ENCODE measurements around the gene RAD51B.

DNA sequence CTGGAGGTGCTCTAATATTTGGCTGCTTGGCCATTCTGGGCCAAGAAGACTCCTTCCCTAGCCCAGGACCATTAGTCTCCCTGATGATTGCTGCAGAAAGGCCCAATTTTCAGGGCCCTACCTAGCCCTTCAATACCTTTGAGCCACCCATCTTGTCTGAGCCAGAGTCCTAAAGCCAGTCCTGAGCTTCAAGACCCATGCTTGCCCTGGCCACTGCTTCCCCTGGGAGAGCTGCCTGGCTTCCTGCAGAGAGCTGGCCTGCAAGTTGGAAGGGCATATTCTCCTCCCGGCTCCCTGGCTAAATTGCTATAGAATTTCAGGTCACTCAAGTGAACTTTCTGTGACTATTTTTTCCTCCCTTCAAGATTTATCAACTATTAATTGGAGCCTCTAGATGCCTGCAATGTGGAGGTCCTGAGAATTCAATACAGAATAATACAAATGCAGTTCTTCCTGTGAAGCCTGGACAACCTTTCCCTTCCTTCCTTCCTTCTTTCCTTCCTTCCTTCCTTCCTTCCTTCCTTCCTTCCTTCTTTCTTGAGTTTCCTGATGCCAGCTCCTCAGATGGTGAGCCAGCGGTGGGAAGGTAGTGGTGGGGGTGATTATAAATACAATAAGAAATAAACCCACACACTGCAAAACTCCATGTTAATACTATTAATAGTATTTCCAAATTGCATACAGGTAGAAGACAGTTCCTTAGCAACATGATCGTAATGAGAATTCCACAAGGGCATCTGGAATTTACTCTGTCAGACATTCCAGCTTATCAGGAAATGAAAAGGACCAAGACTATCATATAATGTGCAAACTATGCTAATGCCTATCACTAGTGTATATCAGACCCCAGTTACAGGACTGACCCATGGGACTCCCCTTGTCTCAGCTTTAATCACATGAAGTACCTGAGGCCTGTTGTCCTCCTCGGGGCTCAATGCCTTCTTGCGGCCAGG, 865.2 kb downstream of the RAD51B start:
- TF ChIP-seq SETDB1 (IDR thresholded peaks at IDR 0.05; ENCODE audit: insufficient read length, low read length) (no peak), KLF16 (tag by site-specific recombination; IDR thresholded peaks at IDR 0.05) (no peak), MYNN (tag by site-specific recombination; IDR thresholded peaks at IDR 0.05; ENCODE audit: borderline replicate concordance) (no peak), ZBTB7A (tag by site-specific recombination; IDR thresholded peaks at IDR 0.05; ENCODE audit: low read depth) (no peak), YY1 (tag by site-specific recombination; IDR thresholded peaks at IDR 0.05) (no peak), RBAK (tag by site-specific recombination; IDR thresholded peaks at IDR 0.05) (no peak)
- TF ChIP-seq, protein P1, sequence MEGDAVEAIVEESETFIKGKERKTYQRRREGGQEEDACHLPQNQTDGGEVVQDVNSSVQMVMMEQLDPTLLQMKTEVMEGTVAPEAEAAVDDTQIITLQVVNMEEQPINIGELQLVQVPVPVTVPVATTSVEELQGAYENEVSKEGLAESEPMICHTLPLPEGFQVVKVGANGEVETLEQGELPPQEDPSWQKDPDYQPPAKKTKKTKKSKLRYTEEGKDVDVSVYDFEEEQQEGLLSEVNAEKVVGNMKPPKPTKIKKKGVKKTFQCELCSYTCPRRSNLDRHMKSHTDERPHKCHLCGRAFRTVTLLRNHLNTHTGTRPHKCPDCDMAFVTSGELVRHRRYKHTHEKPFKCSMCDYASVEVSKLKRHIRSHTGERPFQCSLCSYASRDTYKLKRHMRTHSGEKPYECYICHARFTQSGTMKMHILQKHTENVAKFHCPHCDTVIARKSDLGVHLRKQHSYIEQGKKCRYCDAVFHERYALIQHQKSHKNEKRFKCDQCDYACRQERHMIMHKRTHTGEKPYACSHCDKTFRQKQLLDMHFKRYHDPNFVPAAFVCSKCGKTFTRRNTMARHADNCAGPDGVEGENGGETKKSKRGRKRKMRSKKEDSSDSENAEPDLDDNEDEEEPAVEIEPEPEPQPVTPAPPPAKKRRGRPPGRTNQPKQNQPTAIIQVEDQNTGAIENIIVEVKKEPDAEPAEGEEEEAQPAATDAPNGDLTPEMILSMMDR (tag by site-specific recombination; IDR thresholded peaks at IDR 0.05): no peak
- TF ChIP-seq, protein P2, sequence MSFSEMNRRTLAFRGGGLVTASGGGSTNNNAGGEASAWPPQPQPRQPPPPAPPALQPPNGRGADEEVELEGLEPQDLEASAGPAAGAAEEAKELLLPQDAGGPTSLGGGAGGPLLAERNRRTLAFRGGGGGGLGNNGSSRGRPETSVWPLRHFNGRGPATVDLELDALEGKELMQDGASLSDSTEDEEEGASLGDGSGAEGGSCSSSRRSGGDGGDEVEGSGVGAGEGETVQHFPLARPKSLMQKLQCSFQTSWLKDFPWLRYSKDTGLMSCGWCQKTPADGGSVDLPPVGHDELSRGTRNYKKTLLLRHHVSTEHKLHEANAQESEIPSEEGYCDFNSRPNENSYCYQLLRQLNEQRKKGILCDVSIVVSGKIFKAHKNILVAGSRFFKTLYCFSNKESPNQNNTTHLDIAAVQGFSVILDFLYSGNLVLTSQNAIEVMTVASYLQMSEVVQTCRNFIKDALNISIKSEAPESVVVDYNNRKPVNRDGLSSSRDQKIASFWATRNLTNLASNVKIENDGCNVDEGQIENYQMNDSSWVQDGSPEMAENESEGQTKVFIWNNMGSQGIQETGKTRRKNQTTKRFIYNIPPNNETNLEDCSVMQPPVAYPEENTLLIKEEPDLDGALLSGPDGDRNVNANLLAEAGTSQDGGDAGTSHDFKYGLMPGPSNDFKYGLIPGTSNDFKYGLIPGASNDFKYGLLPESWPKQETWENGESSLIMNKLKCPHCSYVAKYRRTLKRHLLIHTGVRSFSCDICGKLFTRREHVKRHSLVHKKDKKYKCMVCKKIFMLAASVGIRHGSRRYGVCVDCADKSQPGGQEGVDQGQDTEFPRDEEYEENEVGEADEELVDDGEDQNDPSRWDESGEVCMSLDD (tag by site-specific recombination; IDR thresholded peaks at IDR 0.05): no peak
- TF ChIP-seq, protein P3, sequence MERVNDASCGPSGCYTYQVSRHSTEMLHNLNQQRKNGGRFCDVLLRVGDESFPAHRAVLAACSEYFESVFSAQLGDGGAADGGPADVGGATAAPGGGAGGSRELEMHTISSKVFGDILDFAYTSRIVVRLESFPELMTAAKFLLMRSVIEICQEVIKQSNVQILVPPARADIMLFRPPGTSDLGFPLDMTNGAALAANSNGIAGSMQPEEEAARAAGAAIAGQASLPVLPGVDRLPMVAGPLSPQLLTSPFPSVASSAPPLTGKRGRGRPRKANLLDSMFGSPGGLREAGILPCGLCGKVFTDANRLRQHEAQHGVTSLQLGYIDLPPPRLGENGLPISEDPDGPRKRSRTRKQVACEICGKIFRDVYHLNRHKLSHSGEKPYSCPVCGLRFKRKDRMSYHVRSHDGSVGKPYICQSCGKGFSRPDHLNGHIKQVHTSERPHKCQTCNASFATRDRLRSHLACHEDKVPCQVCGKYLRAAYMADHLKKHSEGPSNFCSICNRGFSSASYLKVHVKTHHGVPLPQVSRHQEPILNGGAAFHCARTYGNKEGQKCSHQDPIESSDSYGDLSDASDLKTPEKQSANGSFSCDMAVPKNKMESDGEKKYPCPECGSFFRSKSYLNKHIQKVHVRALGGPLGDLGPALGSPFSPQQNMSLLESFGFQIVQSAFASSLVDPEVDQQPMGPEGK (tag by site-specific recombination; IDR thresholded peaks at IDR 0.05): no peak

All from HEK293 (cell line).